ENCODE measurements around the gene TMEM178B.

Gene TMEM178B

GRCh38 chr7:141387521-141388217 lies 313.8 kb downstream of the TMEM178B start:
- TF ChIP-seq CTCF (IDR thresholded peaks at IDR 0.05; ENCODE audit: low read depth, low read length, missing control alignments) = no peak
- DNase-seq (ENCODE audit: extremely low read depth, low read depth) = no peak
- H3K4me3 ChIP-seq (replicated peaks; ENCODE audit: low read depth, low read length) = no peak overlapping the region

GRCh38 chr7:141389140-141389796 lies 315.4 kb downstream of the TMEM178B start:
- DNase-seq (ENCODE audit: extremely low read depth, low read depth) = no peak
- no peak for TF ChIP-seq CTCF (IDR thresholded peaks at IDR 0.05; ENCODE audit: low read depth, low read length, missing control alignments)
- H3K4me3 ChIP-seq (replicated peaks; ENCODE audit: low read depth, low read length) = no peak overlapping the region

- no peak for TF ChIP-seq CTCF (IDR thresholded peaks at IDR 0.05; ENCODE audit: low read depth, low read length, missing control alignments)
Measured at GRCh38 chr7:141390339-141390738, 316.5 kb downstream of the TMEM178B start.

GRCh38 chr7:141393056-141393455 lies 319.2 kb downstream of the TMEM178B start:
- TF ChIP-seq CTCF (IDR thresholded peaks at IDR 0.05; ENCODE audit: low read depth, low read length, missing control alignments) = no peak
- no peak overlapping the region for H3K4me3 ChIP-seq (replicated peaks; ENCODE audit: low read depth, low read length)
- DNase-seq (ENCODE audit: extremely low read depth, low read depth) = no peak

More at GRCh38 chr7:141390339-141390738, 316.5 kb downstream of the TMEM178B start:
- H3K4me3 ChIP-seq (replicated peaks; ENCODE audit: low read depth, low read length) = no peak overlapping the region
- no peak for DNase-seq (ENCODE audit: extremely low read depth, low read depth)

- TF ChIP-seq CTCF (IDR thresholded peaks at IDR 0.05; ENCODE audit: low read depth, low read length, missing control alignments) = no peak
- no peak for DNase-seq (ENCODE audit: extremely low read depth, low read depth)
- no peak overlapping the region for H3K4me3 ChIP-seq (replicated peaks; ENCODE audit: low read depth, low read length)
Measured at GRCh38 chr7:141397236-141398163, 323.6 kb downstream of the TMEM178B start.

- H3K4me3 ChIP-seq (replicated peaks; ENCODE audit: low read depth, low read length) = no peak overlapping the region
- no peak for DNase-seq (ENCODE audit: extremely low read depth, low read depth)
- no peak for TF ChIP-seq CTCF (IDR thresholded peaks at IDR 0.05; ENCODE audit: low read depth, low read length, missing control alignments)
Measured at GRCh38 chr7:141400356-141400755, 326.5 kb downstream of the TMEM178B start.

Measured in HFF-Myc (cell line).